GM21381 (cell line): ENCODE data around the gene VRK1.
"Not testable (repeated sequence)": the region's sequence is repeated elsewhere in the genome, so short reads cannot be mapped to it uniquely, and the experiment has no call there.

Source experiments
- ATAC-seq: cut with Tn5 transposase; IDR thresholded peaks from one replicate; pipeline ENCODE4 v1.9.1; 2021; ENCODE audit warnings: mild to moderate bottlenecking, moderate library complexity; ENCODE audit not compliant: unreplicated experiment

The VRK1 gene, protein sequence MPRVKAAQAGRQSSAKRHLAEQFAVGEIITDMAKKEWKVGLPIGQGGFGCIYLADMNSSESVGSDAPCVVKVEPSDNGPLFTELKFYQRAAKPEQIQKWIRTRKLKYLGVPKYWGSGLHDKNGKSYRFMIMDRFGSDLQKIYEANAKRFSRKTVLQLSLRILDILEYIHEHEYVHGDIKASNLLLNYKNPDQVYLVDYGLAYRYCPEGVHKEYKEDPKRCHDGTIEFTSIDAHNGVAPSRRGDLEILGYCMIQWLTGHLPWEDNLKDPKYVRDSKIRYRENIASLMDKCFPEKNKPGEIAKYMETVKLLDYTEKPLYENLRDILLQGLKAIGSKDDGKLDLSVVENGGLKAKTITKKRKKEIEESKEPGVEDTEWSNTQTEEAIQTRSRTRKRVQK

DNA sequence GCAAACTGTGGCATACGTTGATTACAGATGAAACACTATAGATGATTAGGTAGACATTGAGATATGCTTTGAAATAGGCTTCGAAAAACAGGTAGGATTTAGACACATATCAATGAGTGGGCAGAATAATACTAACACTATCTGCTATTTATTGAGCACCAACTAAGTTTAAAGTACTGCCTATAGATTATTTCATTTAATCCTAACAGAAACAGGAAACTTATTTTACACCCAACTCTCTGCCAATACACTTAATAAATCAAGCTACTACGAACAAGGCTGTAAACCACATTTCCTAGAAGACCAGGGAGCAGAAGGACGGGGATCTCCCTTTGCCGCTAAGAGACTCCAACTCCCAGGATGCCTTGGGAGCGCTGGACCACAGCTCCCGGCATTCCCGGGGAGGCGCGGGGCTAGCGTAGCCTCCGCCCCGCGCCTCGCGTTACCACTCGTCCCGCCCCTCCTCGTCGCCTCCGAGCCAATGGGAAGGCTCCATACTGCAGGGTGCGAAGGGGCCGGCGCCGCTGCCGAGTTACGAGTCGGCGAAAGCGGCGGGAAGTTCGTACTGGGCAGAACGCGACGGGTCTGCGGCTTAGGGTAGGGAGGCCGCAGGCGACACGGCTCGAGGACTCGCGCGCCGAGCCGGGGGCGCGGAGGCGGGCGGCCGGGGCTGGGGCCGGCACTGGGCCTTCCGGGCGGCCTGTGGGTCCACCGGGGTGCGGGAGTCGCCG lies at the start of gene VRK1:
Gene VRK1 (plus strand): TSS at position 532 of the 731 bp plus-strand sequence. CDS start 36,090 bp downstream, outside the sequence.
- peak; percentile 97 for ATAC-seq

DNA sequence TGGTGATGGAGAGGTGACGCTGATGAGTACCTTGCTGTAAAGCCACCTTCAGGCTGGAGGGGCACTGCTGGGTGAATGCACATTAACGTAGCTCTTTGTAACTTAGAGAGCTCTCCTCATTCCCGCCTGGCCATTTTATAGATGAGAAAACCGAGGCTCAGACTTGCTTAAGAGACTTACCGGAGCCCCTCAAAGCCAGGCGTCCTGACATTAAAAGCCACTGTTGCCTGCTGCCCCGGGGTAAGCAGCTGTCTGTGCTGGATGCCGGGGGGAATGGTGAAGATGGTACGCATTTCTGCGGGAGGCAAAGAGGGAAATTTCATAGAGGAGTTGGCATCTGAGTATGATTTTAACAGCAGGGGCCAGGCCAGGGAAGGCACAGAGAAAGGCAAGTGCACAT lies 49.6 kb upstream of the VRK1 start:
- no peak for ATAC-seq

DNA sequence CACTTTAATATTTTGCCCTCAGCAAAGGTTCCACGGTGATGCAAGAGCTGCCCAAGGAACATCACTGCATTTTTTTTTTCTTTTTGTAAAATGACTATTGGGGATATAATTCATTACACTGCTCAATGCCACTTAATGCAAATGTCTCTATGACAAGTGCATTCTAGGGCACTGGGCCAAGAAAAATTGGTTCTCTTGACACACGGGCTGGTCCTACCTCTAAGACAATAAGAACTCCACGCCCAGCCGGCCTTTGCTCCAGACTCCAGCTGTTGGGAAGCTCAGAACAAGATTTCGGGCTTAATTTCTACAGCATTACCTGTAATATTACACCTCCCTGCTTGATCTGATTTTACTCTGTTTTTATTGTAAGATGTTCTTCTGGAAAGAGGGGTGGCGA lies 48.8 kb upstream of the VRK1 start:
- ATAC-seq, result no peak

DNA sequence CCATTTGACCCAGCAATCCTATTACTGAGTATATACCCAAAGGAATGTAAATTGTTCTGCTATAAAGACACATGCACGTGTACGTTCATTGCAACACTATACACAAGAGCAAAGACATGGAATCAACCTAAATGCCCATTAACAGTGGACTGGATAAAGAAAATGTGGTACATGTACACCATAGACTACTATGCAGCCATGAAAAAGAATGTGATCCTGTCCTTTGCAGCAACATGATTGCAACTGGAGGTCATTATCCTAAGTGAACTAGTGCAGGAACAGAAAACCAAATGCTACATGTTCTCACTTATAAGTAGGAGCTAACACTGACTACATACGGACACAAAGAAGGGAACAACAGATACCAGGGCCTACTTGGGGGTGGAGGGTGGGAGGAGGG lies 45.7 kb upstream of the VRK1 start:
- ATAC-seq, result no peak

DNA sequence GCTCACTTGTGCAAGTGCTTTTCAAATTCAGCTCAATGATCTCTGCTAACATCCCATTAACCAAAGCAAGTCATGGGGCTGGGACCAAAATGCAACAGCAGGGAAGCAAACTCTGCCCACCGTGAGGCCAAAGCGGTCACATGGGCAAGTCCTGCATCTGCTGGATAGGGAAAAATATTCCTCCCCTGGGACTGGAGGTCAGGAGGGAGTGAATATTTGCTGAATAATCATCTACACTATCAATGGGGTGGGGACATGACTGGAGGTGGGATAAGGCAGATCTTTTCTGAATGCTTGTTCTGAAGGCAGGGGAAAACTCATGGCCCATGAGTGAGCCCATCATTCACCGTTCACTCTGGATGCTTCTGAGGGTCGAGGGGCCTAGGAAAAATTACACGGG lies 45.1 kb upstream of the VRK1 start:
- no peak for ATAC-seq

DNA sequence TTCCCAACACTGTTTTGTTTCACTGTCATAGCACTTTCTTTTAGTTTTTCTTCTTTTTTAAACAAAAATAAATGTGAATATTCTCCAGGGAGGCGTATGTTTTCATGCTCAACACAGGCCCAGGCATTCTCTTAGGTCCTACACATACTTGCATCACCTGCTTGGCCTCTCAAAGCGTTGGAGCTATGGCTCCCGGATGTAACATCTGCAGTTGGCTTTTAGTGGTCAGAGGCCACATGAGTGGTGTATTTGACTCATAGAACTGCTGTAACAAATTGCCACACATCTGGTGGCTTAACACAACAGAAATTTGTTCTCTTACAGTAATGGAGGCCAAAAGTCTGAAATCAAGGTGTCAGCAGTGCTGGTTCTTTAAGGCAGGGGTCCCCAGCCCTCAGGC lies 44.6 kb upstream of the VRK1 start:
- ATAC-seq, result no peak

DNA sequence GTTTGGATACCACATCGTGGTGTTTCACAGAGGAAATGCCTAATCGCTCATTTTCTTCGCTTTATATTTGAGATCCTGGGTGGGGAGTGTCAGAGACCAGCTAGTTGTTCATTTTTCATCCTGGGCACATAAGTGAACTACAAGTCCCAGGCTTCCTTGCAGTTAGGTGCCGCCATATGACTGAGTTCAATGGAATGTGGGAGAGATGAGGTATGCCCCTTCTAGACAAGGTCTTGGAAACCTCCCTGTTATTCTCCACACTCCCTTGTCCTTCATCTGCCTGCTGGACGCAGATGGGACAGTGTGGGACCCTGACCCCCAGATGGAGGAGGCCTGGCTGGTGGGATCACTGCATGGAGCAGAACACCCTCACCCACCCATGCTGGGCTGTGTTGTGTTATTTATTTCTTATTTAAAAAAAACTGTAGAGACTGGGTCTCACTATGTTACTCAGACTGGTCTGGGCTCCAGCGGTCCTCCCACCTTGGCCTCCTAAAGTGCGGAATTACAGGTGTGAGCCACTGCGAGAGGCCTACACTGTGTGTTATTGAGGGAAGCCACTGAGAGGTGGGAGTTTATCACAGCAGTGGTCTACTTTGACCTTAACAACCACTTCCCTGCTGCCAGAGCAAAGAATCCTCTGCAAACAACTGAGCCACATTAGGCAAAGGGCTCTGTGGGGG lies 42.9 kb upstream of the VRK1 start:
- ATAC-seq, result no peak

DNA sequence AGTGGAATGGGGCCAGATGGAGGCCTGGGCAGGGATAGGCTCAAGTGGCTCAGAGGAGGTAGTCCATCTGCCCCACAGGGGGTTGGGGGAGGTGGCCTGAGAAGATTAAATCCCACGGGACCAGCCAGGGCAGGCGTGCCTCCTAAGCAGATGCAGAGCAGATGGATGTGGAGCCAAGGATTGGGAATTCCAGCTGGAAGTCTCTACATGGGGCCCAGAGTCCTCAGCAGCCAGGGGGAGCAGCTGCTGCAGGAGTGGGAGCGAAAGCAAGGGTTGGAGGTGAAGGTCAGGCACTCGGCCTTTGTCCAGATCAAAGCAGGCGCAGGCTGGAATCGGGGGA lies 42.4 kb upstream of the VRK1 start:
- no peak for ATAC-seq

DNA sequence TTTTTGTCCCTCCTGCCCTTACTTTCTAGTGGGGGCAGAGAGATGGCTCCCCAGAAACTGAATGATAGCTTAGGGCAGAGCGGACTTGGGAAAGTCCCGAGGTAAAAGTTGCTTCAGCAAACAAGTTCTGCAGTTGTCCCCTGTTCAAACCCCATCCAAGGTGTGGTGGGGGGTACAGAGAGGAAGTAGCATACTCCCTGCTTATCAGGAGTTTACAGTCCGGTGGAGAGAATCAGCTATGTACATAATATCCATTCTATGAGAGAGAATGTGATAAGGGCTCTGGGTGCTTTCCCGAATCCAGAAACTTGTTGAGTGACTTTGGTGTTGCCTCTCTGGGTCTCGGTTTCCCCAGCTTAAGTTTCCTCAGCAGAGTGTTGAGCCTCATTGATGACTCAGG lies 40.4 kb upstream of the VRK1 start:
- ATAC-seq, result no peak

DNA sequence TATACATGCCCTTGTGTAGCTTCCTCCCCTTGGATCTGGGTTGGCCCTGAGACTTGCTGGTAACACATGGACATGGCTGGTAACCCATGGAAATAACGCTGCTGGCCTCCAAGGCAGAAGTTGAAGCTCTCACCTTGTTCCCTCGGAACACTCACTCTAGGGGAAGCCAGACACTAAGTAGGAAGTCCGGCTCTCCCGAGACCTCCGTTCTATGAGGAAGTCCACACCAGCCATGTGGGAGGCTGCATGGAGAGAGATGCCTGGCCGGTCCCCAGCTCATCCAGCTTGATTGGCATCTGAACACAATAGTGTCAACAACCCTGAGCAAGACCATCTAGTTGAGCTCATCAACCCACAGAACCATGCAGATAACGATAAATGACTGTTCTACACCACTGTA lies 39.7 kb upstream of the VRK1 start:
- no peak for ATAC-seq

DNA sequence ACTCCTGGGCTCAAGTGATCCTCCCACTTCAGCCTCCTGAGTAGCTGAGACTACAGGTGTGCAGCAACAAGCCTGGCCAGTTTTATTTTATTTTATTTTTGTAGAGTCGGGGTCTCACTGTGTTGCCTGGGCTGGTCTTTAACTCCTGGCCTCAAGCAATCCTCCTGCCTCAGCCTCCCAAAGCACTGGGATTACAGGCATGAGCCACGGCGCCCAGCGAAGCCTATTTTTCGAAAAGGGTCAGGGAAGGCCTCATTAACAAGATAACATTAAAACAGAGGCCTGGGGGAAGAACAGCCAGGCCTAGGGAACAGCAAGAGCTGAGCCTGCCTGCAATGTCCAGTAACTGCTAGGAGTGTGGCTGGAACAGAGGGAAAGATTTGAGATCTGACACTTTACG lies 36.1 kb upstream of the VRK1 start:
- no peak for ATAC-seq

DNA sequence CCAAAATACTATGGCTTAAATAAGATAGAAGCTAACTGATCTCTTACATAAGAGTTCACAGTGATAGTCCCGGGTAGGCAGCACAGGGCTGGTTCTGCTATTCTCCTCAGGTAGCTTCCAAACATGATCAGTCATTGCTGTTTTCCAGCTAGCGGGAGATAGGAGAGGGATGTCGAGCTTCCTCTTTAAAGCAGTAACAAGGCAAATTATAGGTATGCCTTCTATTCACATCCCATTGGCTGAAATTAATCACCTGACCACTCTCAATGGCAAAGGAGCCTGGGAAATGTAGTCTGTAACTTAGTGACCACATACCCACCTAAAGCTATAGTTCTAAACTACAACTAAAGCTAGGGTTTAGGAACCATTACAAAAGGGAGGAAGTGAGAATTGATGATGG lies 34.5 kb upstream of the VRK1 start:
- peak; percentile 99 for ATAC-seq

DNA sequence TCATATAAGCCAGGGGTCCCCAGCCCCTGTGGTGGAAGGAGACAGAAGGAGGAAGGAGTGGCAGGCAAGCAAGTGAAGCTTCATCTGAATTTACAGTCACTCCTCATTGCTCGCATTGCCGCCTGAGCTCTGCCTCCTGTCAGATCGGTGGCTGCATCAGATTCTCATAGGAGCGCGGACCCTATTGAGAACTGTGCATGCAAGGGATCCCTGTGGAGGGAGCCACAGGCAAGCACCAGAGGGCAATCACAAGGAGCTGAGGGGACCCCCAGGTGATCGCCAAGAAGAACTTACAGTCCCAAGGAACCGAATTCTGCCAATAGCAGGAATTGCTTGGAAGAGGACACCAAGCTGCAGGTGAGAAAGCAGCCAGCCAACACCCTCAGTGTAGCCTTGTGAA lies 33.2 kb upstream of the VRK1 start:
- no peak for ATAC-seq

DNA sequence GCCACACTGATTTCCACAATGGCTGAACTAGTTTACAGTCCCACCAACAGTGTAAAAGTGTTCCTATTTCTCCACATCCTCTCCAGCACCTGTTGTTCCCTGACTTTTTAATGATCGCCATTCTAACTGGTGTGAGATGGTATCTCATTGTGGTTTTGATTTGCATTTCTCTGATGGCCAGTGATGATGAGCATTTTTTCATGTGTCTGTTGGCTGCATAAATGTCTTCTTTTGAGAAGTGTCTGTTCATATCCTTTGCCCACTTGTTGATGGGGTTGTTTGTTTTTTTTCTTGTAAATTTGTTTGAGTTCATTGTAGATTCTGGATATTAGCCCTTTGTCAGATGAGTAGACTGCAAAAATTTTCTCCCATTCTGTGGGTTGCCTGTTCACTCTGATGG lies 32.0 kb upstream of the VRK1 start:
- ATAC-seq, result not testable (repeated sequence)

DNA sequence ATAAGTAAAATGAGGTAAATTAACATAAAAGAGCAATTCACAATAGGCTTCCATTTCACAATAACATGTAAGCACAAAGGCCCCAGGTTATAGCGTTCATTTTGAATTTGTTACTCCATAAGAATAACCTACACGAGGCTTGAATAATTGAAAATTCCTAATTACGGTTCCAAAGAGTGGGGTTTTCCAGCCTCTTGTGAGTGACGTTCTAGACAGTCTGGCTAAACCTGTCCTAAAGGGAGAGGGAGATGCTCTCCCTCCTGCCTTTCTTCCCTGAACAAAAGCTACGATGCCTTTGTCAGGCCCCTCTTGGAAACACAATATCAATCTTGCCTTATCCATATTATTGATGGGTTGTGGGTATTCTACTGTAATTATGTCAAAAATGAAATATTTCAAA lies 24.3 kb upstream of the VRK1 start:
- ATAC-seq, result no peak

DNA sequence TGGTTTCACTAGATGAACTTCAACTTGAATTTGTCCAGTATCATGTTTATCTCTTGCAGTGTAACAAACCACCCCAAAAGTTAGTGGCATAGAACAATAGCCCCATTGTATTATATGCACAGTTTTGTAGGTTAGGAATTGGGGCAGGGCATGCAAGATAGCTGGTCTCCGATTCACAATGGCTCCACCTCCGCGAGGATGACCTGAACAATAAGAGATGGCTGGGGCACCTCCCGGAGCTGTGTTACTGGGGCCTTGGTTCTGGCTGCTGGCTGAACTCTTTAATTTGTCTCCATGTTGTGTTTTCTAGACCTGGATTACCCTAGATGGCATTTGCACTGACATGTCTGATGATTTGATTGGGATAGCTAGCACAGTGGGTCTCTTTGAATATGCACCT lies 20.4 kb upstream of the VRK1 start:
- no peak for ATAC-seq

DNA sequence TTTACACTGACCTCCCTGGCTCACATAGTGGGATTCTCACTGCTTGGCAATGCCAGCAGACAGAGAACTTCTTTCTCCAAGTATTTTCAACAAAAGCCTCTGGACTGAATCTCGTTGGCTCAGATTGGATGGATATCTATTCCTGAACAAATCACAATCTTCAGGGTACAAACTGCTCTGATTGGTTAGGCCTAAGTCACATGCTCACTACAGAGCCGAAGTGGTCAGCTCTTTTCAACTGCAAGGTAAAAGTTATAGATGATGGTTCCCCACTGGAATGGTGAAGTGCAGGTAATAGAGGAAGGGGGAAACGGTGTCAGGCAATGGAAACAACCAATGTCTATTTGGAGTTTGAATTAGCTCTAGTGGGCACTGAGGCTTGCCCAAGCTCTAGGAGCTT lies 16.7 kb upstream of the VRK1 start:
- ATAC-seq, result no peak

DNA sequence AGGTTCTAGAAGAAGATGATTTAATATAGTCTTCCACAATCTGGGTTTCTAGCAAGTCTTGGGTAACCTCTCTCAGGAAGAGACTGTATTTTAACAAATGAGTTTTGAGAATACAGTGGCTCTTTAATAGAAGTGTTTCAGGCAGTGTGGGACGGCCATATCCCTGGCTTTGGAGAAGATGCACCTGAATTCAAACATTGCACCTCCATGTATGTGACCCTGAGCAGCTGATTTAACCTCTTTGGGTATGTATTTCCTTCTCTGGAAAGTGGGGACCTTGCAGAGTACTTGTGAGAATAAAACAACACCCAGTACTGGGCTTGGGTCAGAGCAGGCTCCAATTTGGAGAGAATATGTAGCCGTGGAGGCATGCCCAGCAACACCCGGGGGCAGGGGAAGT lies 15.8 kb upstream of the VRK1 start:
- ATAC-seq, result no peak

DNA sequence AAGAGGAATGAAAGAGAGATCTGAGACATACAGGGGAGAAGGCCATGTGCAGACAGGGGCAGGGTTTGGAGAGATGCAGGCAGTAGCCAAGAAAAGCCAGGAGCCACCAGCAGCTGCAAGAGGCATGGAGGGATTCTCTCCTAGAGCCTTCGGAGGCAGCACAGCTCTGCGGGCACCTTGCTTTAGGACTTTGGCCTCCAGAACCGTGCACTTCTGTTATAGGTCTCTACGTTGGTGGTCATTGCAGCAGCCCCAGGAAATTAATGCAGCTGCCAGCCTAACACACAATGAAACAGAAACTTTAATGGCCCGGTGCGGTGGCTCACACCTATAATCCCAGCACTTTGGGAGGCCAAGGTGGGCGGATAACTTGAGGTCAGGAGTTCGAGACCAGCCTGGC lies 14.7 kb upstream of the VRK1 start:
- no peak for ATAC-seq

DNA sequence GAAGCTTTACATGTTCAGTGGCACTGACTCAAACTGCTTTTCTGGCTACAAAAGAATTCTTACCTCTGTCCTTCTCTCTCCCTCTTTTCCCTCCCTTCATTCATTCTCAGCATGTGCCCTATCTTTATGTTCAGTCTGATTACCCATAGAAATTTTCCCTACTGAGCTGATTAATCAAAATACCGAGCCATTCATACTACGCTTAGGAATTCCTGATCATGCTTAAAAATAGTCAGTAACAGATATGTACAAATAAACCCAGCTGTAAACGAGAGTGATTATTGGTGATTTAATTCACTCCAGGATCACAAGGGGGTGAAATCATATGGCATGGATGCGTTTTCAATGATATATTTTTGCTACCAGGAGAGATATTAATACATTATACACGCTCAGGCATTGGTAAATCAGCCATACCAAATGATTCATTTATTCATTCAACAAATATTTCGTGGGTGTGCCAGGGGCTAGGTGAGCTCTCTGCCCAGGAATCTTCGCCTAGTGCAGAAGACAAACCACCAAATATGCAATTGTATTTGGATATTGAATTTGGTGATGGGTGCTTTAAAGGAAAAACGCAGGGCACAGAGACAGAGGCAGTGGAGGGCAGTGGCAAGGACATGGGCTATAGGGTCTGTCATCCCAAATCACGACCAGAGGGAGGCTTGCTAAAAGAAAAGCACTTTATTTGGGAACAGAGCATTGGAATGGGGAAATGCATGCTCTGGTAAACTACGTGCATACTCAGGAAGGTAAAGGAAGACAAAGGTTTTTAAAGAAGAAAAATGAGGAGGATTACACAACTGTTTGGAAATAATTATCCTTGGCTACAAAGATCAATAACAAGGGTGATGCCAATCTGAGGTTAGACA lies 13.9 kb upstream of the VRK1 start:
- ATAC-seq, result no peak

DNA sequence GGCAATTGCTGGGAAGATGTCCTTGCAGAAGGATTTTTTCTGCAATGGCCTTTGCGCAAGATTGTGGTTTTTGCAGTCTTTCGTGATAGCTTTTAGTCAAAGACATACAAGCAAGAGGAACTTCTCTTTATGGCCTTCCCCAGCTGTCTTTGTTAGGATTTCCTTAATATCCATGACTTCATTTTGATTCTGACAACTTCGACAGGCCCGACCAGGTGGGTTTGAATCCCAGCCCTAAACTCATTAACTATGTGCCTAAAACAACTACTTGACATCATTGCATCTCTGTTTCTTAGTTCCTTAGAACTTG lies 13.3 kb upstream of the VRK1 start:
- no peak for ATAC-seq
